A549 treated with RU486 at 1 μM for 4 hours (cell line): ENCODE measurements around the gene SLC6A9. TPM values are rescaled to one million over a fixed set of nuclear protein-coding genes. Genes with fewer than 3 reads are reported as not detected.

Experiments
- total RNA-seq: library from RNA; stranded (reverse); fragments of 200-300 nt; extraction: Qiagen RNA extraction; gene quantifications from 5 replicates; pipeline ENCODE4 v1.2.3, GENCODE V29; 2022; ENCODE audit warnings: low read depth

SLC6A9 gene
- total RNA-seq: 12.8 to 17.3 TPM (median 14.6 TPM) in 5 replicates

GRCh38 chr1:44031252-44032169 lies at the start of gene SLC6A9:
Gene SLC6A9 (minus strand): TSS chr1:44031462. CDS start chr1:44024277, 7,185 bp downstream.

GRCh38 chr1:43991476-43992231 lies 39.6 kb downstream of the SLC6A9 start, which contains the start of gene CCDC24:
Gene CCDC24 (plus strand): TSS chr1:43991599. CDS start chr1:43991879, 280 bp downstream.

GRCh38 chr1:43978551-43979260 lies 52.6 kb downstream of the SLC6A9 start, which contains the start of gene B4GALT2:
Gene B4GALT2 (plus strand): TSS chr1:43979210. CDS start chr1:43981161, 1,951 bp downstream.

GRCh38 chr1:43974443-43975248 lies 56.6 kb downstream of the SLC6A9 start, which contains the start of gene ATP6V0B:
Gene ATP6V0B (plus strand): TSS chr1:43974960. CDS start chr1:43975041, 81 bp downstream.

GRCh38 chr1:43969746-43970466 lies 61.4 kb downstream of the SLC6A9 start, which contains the start of gene DPH2:
Gene DPH2 (plus strand): TSS chr1:43970010. CDS start chr1:43970176, 166 bp downstream.

Other genes starting within 250 kb of the SLC6A9 start
- 0.15 to 0.51 TPM (median 0.22 TPM) in 5 replicates for gene ARTN, start 97.7 kb downstream of the SLC6A9 start, total RNA-seq
- 9.4 to 16.4 TPM (median 15.2 TPM) in 5 replicates for gene IPO13, start 84.5 kb downstream of the SLC6A9 start, total RNA-seq
- 38.6 to 43.3 TPM (median 41.0 TPM) in 5 replicates for gene DPH2, start 61.5 kb downstream of the SLC6A9 start, total RNA-seq
- gene ATP6V0B, start 56.5 kb downstream of the SLC6A9 start, total RNA-seq: 89.1 to 158 TPM (median 137 TPM) in 5 replicates
- 43.9 to 72.3 TPM (median 64.9 TPM) in 5 replicates for gene B4GALT2, start 52.3 kb downstream of the SLC6A9 start, total RNA-seq
- gene CCDC24, start 39.9 kb downstream of the SLC6A9 start, total RNA-seq: 5.9 to 7.6 TPM (median 7.3 TPM) in 5 replicates
- gene KLF17, start 87.4 kb upstream of the SLC6A9 start, total RNA-seq: 0.15 to 0.46 TPM (median 0.38 TPM) in 5 replicates
- gene KLF18, start 110.2 kb upstream of the SLC6A9 start, total RNA-seq: not detected in 5 replicates
- 17.9 to 20.4 TPM (median 19.1 TPM) in 5 replicates for gene DMAP1, start 182.0 kb upstream of the SLC6A9 start, total RNA-seq